NCI-H2029 treated with DMSO at 0.1 percent for 48 hours (cell line): ENCODE data around the gene TRMT10A.

Experiments used
- DNase-seq: peaks from one replicate; lab custom pipeline; 2025; lab: John Stamatoyannopoulos, UW

The TRMT10A gene

GRCh38 chr4:99563310-99564186 lies at the start of gene TRMT10A:
Gene TRMT10A (minus strand): TSS chr4:99564039. CDS start chr4:99559338, 4,701 bp downstream.
- DNase-seq: peak; percentile 92

GRCh38 chr4:99612704-99613103 lies 48.9 kb upstream of the TRMT10A start:
- DNase-seq: no peak

- DNase-seq: no peak
Observed at GRCh38 chr4:99612281-99612680, 48.4 kb upstream of the TRMT10A start.

- no peak for DNase-seq
Observed at GRCh38 chr4:99610605-99611175, 46.9 kb upstream of the TRMT10A start.

GRCh38 chr4:99608417-99608816 lies 44.6 kb upstream of the TRMT10A start:
- no peak for DNase-seq

- no peak for DNase-seq
Observed at GRCh38 chr4:99606716-99607115, 42.9 kb upstream of the TRMT10A start.

GRCh38 chr4:99594818-99595217 lies 31.0 kb upstream of the TRMT10A start:
- DNase-seq: no peak

- DNase-seq: no peak
Observed at GRCh38 chr4:99593781-99594641, 30.2 kb upstream of the TRMT10A start.

GRCh38 chr4:99591757-99592156 lies 27.9 kb upstream of the TRMT10A start:
- DNase-seq: no peak

- no peak for DNase-seq
Observed at GRCh38 chr4:99587803-99588202, 24.0 kb upstream of the TRMT10A start.

GRCh38 chr4:99587309-99587708 lies 23.5 kb upstream of the TRMT10A start:
- DNase-seq: no peak

- DNase-seq: no peak
Observed at GRCh38 chr4:99586797-99587196, 23.0 kb upstream of the TRMT10A start.

GRCh38 chr4:99586322-99586721 lies 22.5 kb upstream of the TRMT10A start:
- DNase-seq: no peak

GRCh38 chr4:99585516-99585915 lies 21.7 kb upstream of the TRMT10A start:
- no peak for DNase-seq

- DNase-seq: no peak
Observed at GRCh38 chr4:99578714-99579113, 14.9 kb upstream of the TRMT10A start.

GRCh38 chr4:99574530-99575324 lies 10.9 kb upstream of the TRMT10A start, which contains the start of gene MTTP:
Gene MTTP (plus strand): TSS chr4:99574824. CDS start chr4:99574910, 86 bp downstream.
- DNase-seq: no peak

- no peak for DNase-seq
Observed at GRCh38 chr4:99573735-99574368, 10.0 kb upstream of the TRMT10A start.

GRCh38 chr4:99572527-99573240 lies 8.8 kb upstream of the TRMT10A start:
- DNase-seq: no peak

GRCh38 chr4:99571883-99572282 lies 8.0 kb upstream of the TRMT10A start:
- no peak for DNase-seq

- no peak for DNase-seq
Observed at GRCh38 chr4:99564921-99565320, 1.1 kb upstream of the TRMT10A start.
